Adipocyte (in vitro differentiated cells): ENCODE measurements around the gene C14orf180.

Experiments
- DNase-seq: peaks from one replicate; pipeline ENCODE4 v3.0.0-alpha.2; 2015; ENCODE audit warnings: low read depth
- H3K27me3 ChIP-seq: replicated peaks from 2 replicates; pipeline ENCODE4 v1.7.0; 2013; ENCODE audit warnings: mild to moderate bottlenecking, low read length, moderate library complexity; ENCODE audit not compliant: control insufficient read depth, insufficient read depth
- H3K36me3 ChIP-seq: 2 replicates; pipeline ENCODE4 v1.7.0; 2013; ENCODE audit warnings: low read length, mild to moderate bottlenecking, moderate library complexity; ENCODE audit not compliant: control insufficient read depth, insufficient read depth, severe bottlenecking
- H3K4me1 ChIP-seq: 2 replicates; pipeline ENCODE4 v1.7.0; 2013; ENCODE audit warnings: mild to moderate bottlenecking, low read length, moderate library complexity; ENCODE audit not compliant: control insufficient read depth, insufficient read depth
- H3K4me3 ChIP-seq: 2 replicates; pipeline ENCODE4 v1.7.0; 2013; ENCODE audit warnings: mild to moderate bottlenecking, low read length, moderate library complexity
- H3K9ac ChIP-seq: 2 replicates; pipeline ENCODE4 v1.7.0; 2013; ENCODE audit warnings: mild to moderate bottlenecking, low read length, moderate library complexity
- H3K9me3 ChIP-seq: 2 replicates; pipeline ENCODE4 v1.7.0; 2013; ENCODE audit warnings: mild to moderate bottlenecking, low read length, moderate library complexity; ENCODE audit not compliant: control insufficient read depth

Gene C14orf180

GRCh38 chr14:104609666-104610065 is 30.1 kb downstream of the C14orf180 start:
- Histone ChIP-seq H3K36me3 (no peaks in the 10 kb centered on the region), H3K9ac (no peak overlapping the region), H3K4me3 (no peak overlapping the region), H3K9me3 (peaks cover 4% of the 10 kb centered on the region), H3K4me1 (no peaks in the 10 kb centered on the region), H3K27me3 (peaks cover 26% of the 10 kb centered on the region)
- DNase-seq: no peak

GRCh38 chr14:104610749-104611310 is 31.3 kb downstream of the C14orf180 start:
- H3K9me3 ChIP-seq: peaks cover 10% of the 10 kb centered on the region
- no peaks in the 10 kb centered on the region for H3K4me1 ChIP-seq
- H3K27me3 ChIP-seq: peaks cover 19% of the 10 kb centered on the region
- DNase-seq: no peak
- no peak overlapping the region for H3K4me3 ChIP-seq
- H3K36me3 ChIP-seq: no peaks in the 10 kb centered on the region
- H3K9ac ChIP-seq: no peak overlapping the region

- no peak overlapping the region for H3K9ac ChIP-seq
- no peak overlapping the region for H3K4me3 ChIP-seq
- no peak for DNase-seq
- peaks cover 12% of the 10 kb centered on the region for H3K9me3 ChIP-seq
- H3K4me1 ChIP-seq: no peaks in the 10 kb centered on the region
- H3K36me3 ChIP-seq: no peaks in the 10 kb centered on the region
- peaks cover 24% of the 10 kb centered on the region for H3K27me3 ChIP-seq
These were observed 32.3 kb downstream of the C14orf180 start for GRCh38 chr14:104611881-104612280.

- H3K9ac ChIP-seq: no peak overlapping the region
- no peaks in the 10 kb centered on the region for H3K4me1 ChIP-seq
- H3K27me3 ChIP-seq: peaks cover 36% of the 10 kb centered on the region
- peaks cover 12% of the 10 kb centered on the region for H3K9me3 ChIP-seq
- no peak overlapping the region for H3K4me3 ChIP-seq
- H3K36me3 ChIP-seq: no peaks in the 10 kb centered on the region
- no peak for DNase-seq
These were observed 34.7 kb downstream of the C14orf180 start for GRCh38 chr14:104614126-104614812.

- H3K9ac ChIP-seq: no peak overlapping the region
- H3K27me3 ChIP-seq: peaks cover 37% of the 10 kb centered on the region
- peaks cover 14% of the 10 kb centered on the region for H3K9me3 ChIP-seq
- DNase-seq: no peak
- H3K36me3 ChIP-seq: no peaks in the 10 kb centered on the region
- H3K4me3 ChIP-seq: no peak overlapping the region
- no peaks in the 10 kb centered on the region for H3K4me1 ChIP-seq
These were observed 45.4 kb downstream of the C14orf180 start for GRCh38 chr14:104624939-104625338.

GRCh38 chr14:104632781-104633180 is 53.2 kb downstream of the C14orf180 start:
- no peak for DNase-seq
- Histone ChIP-seq H3K4me1 (no peaks in the 10 kb centered on the region), H3K9ac (no peak overlapping the region), H3K4me3 (no peak overlapping the region), H3K36me3 (no peaks in the 10 kb centered on the region), H3K9me3 (peaks cover 8% of the 10 kb centered on the region), H3K27me3 (peaks cover 51% of the 10 kb centered on the region)

GRCh38 chr14:104633276-104634137 is 53.9 kb downstream of the C14orf180 start:
- H3K9ac ChIP-seq: no peak overlapping the region
- H3K36me3 ChIP-seq: no peaks in the 10 kb centered on the region
- H3K4me3 ChIP-seq: no peak overlapping the region
- H3K9me3 ChIP-seq: peaks cover 7% of the 10 kb centered on the region
- no peak for DNase-seq
- H3K27me3 ChIP-seq: peaks cover 55% of the 10 kb centered on the region
- H3K4me1 ChIP-seq: no peaks in the 10 kb centered on the region

- Histone ChIP-seq H3K4me1 (no peaks in the 10 kb centered on the region), H3K9ac (no peak overlapping the region), H3K27me3 (peaks cover 62% of the 10 kb centered on the region), H3K4me3 (no peak overlapping the region), H3K36me3 (no peaks in the 10 kb centered on the region), H3K9me3 (peaks cover 2% of the 10 kb centered on the region)
- no peak for DNase-seq
These were observed 54.7 kb downstream of the C14orf180 start for GRCh38 chr14:104634138-104634760.

GRCh38 chr14:104634886-104635570 is 55.5 kb downstream of the C14orf180 start:
- H3K4me1 ChIP-seq: no peaks in the 10 kb centered on the region
- H3K27me3 ChIP-seq: peaks cover 69% of the 10 kb centered on the region
- no peak overlapping the region for H3K9ac ChIP-seq
- H3K4me3 ChIP-seq: no peak overlapping the region
- no peaks in the 10 kb centered on the region for H3K9me3 ChIP-seq
- DNase-seq: no peak
- no peaks in the 10 kb centered on the region for H3K36me3 ChIP-seq

- no peak for DNase-seq
- Histone ChIP-seq H3K4me1 (no peaks in the 10 kb centered on the region), H3K4me3 (no peak overlapping the region), H3K9me3 (no peaks in the 10 kb centered on the region), H3K36me3 (no peaks in the 10 kb centered on the region), H3K27me3 (peaks cover 69% of the 10 kb centered on the region), H3K9ac (no peak overlapping the region)
These were observed 56.2 kb downstream of the C14orf180 start for GRCh38 chr14:104635717-104636116.
